ENCODE data around the gene VWA3B.

DNA sequence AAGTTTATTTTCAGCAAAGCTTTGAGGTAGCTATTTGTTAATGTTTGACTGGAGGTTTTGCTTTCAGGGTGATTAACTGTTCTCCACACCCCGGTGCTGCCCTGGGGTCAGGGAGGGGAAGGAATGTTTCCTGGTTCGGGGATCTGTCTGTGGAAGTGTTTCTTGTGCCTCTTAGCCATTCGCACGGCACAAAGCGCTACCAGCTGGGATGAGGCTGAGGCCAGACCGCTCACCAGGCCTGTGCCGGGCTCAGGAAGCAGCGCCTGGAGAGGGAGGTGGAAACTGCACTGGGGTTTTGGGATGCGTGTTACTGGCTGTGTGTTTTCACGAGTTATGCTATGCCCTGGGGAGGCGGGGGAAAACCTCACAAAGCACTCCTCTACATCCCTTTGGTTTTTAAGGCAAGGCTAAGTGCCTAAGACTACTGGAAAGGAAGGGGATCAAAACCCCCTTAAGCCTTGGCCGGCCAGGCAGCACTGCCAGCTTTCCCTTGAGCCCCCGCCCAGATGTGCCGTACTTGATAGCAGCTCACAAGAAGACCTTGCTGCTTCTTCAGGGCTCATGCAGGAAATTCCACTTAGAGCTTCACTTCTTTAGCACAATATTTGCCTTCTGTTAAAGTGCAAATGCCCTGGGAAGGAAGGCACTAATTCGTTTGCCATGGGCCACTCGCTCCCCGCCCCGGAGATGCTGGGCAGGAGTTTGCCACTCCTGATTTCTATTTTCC is 193.6 kb downstream of the VWA3B start:
- TF ChIP-seq, protein P1, sequence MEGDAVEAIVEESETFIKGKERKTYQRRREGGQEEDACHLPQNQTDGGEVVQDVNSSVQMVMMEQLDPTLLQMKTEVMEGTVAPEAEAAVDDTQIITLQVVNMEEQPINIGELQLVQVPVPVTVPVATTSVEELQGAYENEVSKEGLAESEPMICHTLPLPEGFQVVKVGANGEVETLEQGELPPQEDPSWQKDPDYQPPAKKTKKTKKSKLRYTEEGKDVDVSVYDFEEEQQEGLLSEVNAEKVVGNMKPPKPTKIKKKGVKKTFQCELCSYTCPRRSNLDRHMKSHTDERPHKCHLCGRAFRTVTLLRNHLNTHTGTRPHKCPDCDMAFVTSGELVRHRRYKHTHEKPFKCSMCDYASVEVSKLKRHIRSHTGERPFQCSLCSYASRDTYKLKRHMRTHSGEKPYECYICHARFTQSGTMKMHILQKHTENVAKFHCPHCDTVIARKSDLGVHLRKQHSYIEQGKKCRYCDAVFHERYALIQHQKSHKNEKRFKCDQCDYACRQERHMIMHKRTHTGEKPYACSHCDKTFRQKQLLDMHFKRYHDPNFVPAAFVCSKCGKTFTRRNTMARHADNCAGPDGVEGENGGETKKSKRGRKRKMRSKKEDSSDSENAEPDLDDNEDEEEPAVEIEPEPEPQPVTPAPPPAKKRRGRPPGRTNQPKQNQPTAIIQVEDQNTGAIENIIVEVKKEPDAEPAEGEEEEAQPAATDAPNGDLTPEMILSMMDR (IDR thresholded peaks at IDR 0.05), result no peak
- TF ChIP-seq POLR2A (IDR thresholded peaks at IDR 0.05), result no peak
